ENCODE results near the gene SEMA3C.

The SEMA3C gene

DNA sequence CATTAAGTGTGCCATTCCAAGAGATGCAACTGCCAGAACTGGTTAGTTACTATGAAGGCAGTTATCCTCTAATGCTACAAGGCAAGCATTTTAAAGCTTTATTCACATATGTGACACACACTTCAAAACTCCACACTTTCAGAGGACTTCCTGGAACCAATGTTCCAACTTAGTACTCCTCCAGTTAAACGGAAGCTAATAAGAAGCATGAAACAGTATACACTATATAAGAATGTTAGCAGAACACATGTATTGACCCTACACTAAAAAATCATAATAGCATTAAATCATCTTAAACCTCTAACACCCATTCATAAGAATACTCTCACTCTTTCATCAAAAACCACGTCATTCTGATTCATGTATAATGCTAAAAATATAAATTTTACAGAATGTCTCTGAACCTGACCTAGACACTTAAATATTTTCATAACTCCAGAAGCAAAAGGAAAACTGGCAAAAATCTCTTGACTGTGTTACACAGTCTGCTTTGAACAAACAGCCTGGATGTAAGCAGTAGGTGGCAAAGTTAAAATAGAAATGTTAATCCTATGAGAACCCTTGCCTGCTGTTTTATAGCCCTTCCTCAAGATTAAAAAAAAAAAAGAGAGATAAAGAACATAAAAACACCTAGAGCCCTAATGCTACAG lies 135.0 kb downstream of the SEMA3C start (continued):
- TF ChIP-seq, protein P1, sequence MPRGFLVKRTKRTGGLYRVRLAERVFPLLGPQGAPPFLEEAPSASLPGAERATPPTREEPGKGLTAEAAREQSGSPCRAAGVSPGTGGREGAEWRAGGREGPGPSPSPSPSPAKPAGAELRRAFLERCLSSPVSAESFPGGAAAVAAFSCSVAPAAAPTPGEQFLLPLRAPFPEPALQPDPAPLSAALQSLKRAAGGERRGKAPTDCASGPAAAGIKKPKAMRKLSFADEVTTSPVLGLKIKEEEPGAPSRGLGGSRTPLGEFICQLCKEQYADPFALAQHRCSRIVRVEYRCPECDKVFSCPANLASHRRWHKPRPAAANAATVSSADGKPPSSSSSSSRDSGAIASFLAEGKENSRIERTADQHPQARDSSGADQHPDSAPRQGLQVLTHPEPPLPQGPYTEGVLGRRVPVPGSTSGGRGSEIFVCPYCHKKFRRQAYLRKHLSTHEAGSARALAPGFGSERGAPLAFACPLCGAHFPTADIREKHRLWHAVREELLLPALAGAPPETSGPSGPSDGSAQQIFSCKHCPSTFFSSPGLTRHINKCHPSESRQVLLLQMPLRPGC (tag by site-specific recombination; IDR thresholded peaks at IDR 0.05): no peak
- TF ChIP-seq, protein P2, sequence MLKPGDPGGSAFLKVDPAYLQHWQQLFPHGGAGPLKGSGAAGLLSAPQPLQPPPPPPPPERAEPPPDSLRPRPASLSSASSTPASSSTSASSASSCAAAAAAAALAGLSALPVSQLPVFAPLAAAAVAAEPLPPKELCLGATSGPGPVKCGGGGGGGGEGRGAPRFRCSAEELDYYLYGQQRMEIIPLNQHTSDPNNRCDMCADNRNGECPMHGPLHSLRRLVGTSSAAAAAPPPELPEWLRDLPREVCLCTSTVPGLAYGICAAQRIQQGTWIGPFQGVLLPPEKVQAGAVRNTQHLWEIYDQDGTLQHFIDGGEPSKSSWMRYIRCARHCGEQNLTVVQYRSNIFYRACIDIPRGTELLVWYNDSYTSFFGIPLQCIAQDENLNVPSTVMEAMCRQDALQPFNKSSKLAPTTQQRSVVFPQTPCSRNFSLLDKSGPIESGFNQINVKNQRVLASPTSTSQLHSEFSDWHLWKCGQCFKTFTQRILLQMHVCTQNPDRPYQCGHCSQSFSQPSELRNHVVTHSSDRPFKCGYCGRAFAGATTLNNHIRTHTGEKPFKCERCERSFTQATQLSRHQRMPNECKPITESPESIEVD (tag by site-specific recombination; IDR thresholded peaks at IDR 0.05): peak; percentile 96
- no peak for TF ChIP-seq KLF16 (tag by site-specific recombination; IDR thresholded peaks at IDR 0.05)

DNA sequence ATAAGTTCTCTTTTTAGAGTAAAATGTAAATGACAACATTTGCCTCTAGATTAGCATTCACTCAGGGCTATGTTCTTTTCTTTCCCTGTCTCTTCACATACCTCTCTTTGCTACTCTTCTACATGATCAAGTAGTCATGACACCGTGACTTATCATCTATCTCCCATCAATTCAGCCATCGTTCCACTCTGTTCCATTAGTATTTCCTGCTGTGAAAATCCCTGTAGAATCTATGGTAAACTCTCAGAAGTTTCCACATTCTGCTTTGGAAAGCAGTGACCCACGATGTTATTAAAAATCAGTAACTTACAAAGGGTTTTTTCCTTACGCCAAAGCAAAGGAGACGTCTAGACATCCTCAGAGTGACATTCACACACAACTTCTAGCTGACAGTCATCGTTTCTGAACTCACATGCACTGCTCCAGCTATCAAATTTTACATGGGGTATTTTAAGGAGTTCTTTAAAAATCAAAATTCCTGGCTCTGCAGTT lies 135.6 kb downstream of the SEMA3C start:
- no peaks in the 10 kb centered on the region for H3K9me3 ChIP-seq (ENCODE audit: control insufficient read depth, insufficient read depth, low read depth, low read length)
- CTCF ChIA-PET: interaction anchor here (0.6 to 1.4 kb wide), 4 partner anchors 9 to 566 kb away, joined by 3 to 4 read pairs (median 3); no protein-coding TSS in a partner anchor
- peak overlapping the region; percentile 55 for H3K27ac ChIP-seq (ENCODE audit: extremely low read depth, low read depth, low read length)

DNA sequence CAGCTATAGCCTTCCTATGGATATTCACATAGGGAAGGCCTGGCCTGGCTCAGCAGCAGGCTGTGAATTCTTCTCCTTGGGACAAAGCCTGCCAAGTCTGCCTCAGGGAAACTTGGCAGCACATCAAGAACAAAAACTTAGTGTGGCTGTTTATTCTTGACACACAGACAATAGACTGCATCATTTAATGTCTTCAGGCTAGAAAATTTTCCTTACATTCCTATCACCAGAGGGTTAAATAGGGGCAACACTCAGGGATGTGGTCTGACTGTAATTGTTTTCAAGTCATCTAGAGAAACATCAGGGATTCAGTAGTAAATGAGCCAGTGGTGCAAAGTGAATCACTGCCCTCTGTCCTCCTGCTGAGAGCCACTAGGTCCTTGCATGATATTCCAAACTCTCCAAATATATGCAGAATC lies 137.3 kb downstream of the SEMA3C start:
- CTCF ChIA-PET: interaction anchor here (0.9 kb wide), 1 partner anchor 81 kb away, joined by 3 read pairs; no protein-coding TSS in a partner anchor
- H3K36me3 ChIP-seq (ENCODE audit: control insufficient read depth in 2 of 2, insufficient read depth in 1 of 2, low read length in 2 of 2): no peaks in the 10 kb centered on the region
- H3K4me1 ChIP-seq (ENCODE audit: control insufficient read depth, insufficient read depth, low read length): peaks cover 61% of the 10 kb centered on the region
- H3K27ac ChIP-seq (ENCODE audit: extremely low read depth, low read depth, low read length): peak overlapping the region; percentile 61
- POLR2A ChIA-PET: no interaction called here
- no peak overlapping the region for H3K4me3 ChIP-seq (ENCODE audit: low read depth, low read length)
- H3K9me3 ChIP-seq (ENCODE audit: control insufficient read depth, insufficient read depth, low read depth, low read length): no peaks in the 10 kb centered on the region
- TF ChIP-seq, protein P3, sequence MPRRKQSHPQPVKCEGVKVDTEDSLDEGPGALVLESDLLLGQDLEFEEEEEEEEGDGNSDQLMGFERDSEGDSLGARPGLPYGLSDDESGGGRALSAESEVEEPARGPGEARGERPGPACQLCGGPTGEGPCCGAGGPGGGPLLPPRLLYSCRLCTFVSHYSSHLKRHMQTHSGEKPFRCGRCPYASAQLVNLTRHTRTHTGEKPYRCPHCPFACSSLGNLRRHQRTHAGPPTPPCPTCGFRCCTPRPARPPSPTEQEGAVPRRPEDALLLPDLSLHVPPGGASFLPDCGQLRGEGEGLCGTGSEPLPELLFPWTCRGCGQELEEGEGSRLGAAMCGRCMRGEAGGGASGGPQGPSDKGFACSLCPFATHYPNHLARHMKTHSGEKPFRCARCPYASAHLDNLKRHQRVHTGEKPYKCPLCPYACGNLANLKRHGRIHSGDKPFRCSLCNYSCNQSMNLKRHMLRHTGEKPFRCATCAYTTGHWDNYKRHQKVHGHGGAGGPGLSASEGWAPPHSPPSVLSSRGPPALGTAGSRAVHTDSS (tag by site-specific recombination; IDR thresholded peaks at IDR 0.05): no peak
- TF ChIP-seq IKZF3 (tag by site-specific recombination; IDR thresholded peaks at IDR 0.05): peak; percentile 74
- no peak for TF ChIP-seq ZNF514 (tag by site-specific recombination; IDR thresholded peaks at IDR 0.05)
- TF ChIP-seq, protein P4, sequence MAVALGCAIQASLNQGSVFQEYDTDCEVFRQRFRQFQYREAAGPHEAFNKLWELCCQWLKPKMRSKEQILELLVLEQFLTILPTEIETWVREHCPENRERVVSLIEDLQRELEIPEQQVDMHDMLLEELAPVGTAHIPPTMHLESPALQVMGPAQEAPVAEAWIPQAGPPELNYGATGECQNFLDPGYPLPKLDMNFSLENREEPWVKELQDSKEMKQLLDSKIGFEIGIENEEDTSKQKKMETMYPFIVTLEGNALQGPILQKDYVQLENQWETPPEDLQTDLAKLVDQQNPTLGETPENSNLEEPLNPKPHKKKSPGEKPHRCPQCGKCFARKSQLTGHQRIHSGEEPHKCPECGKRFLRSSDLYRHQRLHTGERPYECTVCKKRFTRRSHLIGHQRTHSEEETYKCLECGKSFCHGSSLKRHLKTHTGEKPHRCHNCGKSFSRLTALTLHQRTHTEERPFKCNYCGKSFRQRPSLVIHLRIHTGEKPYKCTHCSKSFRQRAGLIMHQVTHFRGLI (tag by site-specific recombination; IDR thresholded peaks at IDR 0.05): no peak
- peak; percentile 85 for TF ChIP-seq ZIC2 (tag by site-specific recombination; IDR thresholded peaks at IDR 0.05)
- no peak for TF ChIP-seq ZNF157 (tag by site-specific recombination; IDR thresholded peaks at IDR 0.05)
- TF ChIP-seq, protein P2 (tag by site-specific recombination; IDR thresholded peaks at IDR 0.05): peak; percentile 98
- peak; percentile 50; the same call in 1 of the 2 replicates for TF ChIP-seq ZNF600 (tag by site-specific recombination; IDR thresholded peaks at IDR 0.05)

More for the DNA sequence above, 135.6 kb downstream of the SEMA3C start:
- H3K4me1 ChIP-seq (ENCODE audit: control insufficient read depth, insufficient read depth, low read length): peaks cover 61% of the 10 kb centered on the region
- TF ChIP-seq, protein P2 (tag by site-specific recombination; IDR thresholded peaks at IDR 0.05): peak; percentile 28; the same call in 1 of the 2 replicates
- TF ChIP-seq ZNF843 (tag by site-specific recombination; IDR thresholded peaks at IDR 0.05) (0 out of 2 replicates have a peak, but pooled peaks have one; percentile 22), FEZF1 (tag by site-specific recombination; IDR thresholded peaks at IDR 0.05) (peak; percentile 53; the same call in 1 of the 2 replicates), ZBTB17 (tag by site-specific recombination; IDR thresholded peaks at IDR 0.05) (0 out of 2 replicates have a peak, but pooled peaks have one; percentile 25), OSR2 (tag by site-specific recombination; IDR thresholded peaks at IDR 0.05) (peak; percentile 68), ZNF221 (tag by site-specific recombination; IDR thresholded peaks at IDR 0.05; ENCODE audit: borderline replicate concordance) (no peak)
- TF ChIP-seq, protein P5, sequence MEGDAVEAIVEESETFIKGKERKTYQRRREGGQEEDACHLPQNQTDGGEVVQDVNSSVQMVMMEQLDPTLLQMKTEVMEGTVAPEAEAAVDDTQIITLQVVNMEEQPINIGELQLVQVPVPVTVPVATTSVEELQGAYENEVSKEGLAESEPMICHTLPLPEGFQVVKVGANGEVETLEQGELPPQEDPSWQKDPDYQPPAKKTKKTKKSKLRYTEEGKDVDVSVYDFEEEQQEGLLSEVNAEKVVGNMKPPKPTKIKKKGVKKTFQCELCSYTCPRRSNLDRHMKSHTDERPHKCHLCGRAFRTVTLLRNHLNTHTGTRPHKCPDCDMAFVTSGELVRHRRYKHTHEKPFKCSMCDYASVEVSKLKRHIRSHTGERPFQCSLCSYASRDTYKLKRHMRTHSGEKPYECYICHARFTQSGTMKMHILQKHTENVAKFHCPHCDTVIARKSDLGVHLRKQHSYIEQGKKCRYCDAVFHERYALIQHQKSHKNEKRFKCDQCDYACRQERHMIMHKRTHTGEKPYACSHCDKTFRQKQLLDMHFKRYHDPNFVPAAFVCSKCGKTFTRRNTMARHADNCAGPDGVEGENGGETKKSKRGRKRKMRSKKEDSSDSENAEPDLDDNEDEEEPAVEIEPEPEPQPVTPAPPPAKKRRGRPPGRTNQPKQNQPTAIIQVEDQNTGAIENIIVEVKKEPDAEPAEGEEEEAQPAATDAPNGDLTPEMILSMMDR (tag by site-specific recombination; IDR thresholded peaks at IDR 0.05): no peak
- no peak overlapping the region for H3K4me3 ChIP-seq (ENCODE audit: low read depth, low read length)
- POLR2A ChIA-PET: no interaction called here
- H3K36me3 ChIP-seq (ENCODE audit: control insufficient read depth in 2 of 2, insufficient read depth in 1 of 2, low read length in 2 of 2): no peaks in the 10 kb centered on the region
